K562 (cell line): ENCODE results near the gene NUTM1. TPM values are rescaled to one million over a fixed set of nuclear protein-coding genes. Genes with fewer than 3 reads are reported as not detected.

Experiments
- LEF1 ChIP-seq: fragments of 450-650 bp; IDR thresholded peaks from 2 replicates; pipeline ENCODE4 v1.6.1; 2016; ENCODE audit warnings: mild to moderate bottlenecking
- MAFG ChIP-seq: fragments of 450-650 bp; conservative IDR thresholded peaks from 2 replicates; pipeline ENCODE4 v1.6.1; 2016; ENCODE audit warnings: missing genetic modification characterization, missing compliant biosample characterization
- OTX1 ChIP-seq: fragments of 450-650 bp; formaldehyde crosslinking; IDR thresholded peaks from 2 replicates; pipeline ENCODE4 v1.4.0; 2022; ENCODE audit warnings: mild to moderate bottlenecking
- TRIM28 ChIP-seq: fragments of 450-650 bp; IDR thresholded peaks from 2 replicates; pipeline ENCODE4 v1.6.1; 2017
- ZC3H4 ChIP-seq: sonication (generic); formaldehyde crosslinking; IDR thresholded peaks from 2 replicates; pipeline ENCODE4 v1.9.0; 2021; ENCODE audit warnings: missing genetic modification reagents, borderline replicate concordance
- ZNF518B ChIP-seq: fragments of 250-450 bp; sonication (Bioruptor Pico); IDR thresholded peaks from 2 replicates; pipeline ENCODE4 v1.5.0; 2021; ENCODE audit warnings: mild to moderate bottlenecking, moderate library complexity
- ZNF583 ChIP-seq: fragments of 250-450 bp; sonication (Bioruptor Pico); IDR thresholded peaks from 2 replicates; pipeline ENCODE4 v1.4.0; 2020
- ZNF584 ChIP-seq: fragments of 200-800 bp; sonication (Bioruptor generic); IDR thresholded peaks from 2 replicates; pipeline ENCODE4 v1.6.1; 2016; ENCODE audit warnings: low read depth, mild to moderate bottlenecking, missing genetic modification characterization, missing compliant biosample characterization
- polyA plus RNA-seq, 8 experiments: library from polyadenylated mRNA; depleted of rRNA in 4 of 8; stranded (reverse) in 5 of 8; unstranded in 3 of 8; fragments of >200 nt; fragmentation: Nextera tagmentation in 2 of 8; fragmentation: Illumina TruSeq in 1 of 8; extraction: Ambion mirVana in 2 of 8; extraction: Trizol in 1 of 8; gene quantifications; 2 replicates each; pipeline versions ENCODE4 v1.2.1 to v1.2.3, GENCODE V29; 2011 to 2014; ENCODE audit warnings: inconsistent platforms in 1 of 8, missing spikeins in 1 of 8
- total RNA-seq, 7 experiments: library from RNA; depleted of rRNA in 6 of 7; stranded (reverse); fragments of >200 nt in 6 of 7; fragmentation: Illumina TruSeq in 2 of 7; extraction: Trizol in 2 of 7; gene quantifications; 2 replicates each; pipeline versions ENCODE4 v1.2.1 to v1.2.3, GENCODE V29; 2011 to 2021; ENCODE audit warnings: low replicate concordance in 1 of 7
- TF ChIP-seq, protein P1 (sequence below): fragments of 200-600 bp; sonication (generic); IDR thresholded peaks from one replicate; pipeline ENCODE4 v1.6.1; 2012; ENCODE audit warnings: mild to moderate bottlenecking, low read depth, low read length, inconsistent platforms
- TF ChIP-seq, protein P2 (sequence below): fragments of 250-450 bp; sonication (Bioruptor Pico); IDR thresholded peaks from 2 replicates; pipeline ENCODE4 v1.8.0; 2022; ENCODE audit warnings: moderate library complexity, mild to moderate bottlenecking, inconsistent platforms
- TF ChIP-seq, protein P3 (sequence below): sonication (generic); formaldehyde crosslinking; IDR thresholded peaks from 2 replicates; pipeline ENCODE4 v1.8.1; 2023; ENCODE audit warnings: mild to moderate bottlenecking, missing genetic modification reagents

The NUTM1 gene
- total and polyA plus RNA-seq, 9 of the 15 experiments (the other 6 are each of a cell fraction or from before 2014, with no cell fraction given), result 0.01 to 0.05 (median 0.04) TPM; not detected in 4

DNA sequence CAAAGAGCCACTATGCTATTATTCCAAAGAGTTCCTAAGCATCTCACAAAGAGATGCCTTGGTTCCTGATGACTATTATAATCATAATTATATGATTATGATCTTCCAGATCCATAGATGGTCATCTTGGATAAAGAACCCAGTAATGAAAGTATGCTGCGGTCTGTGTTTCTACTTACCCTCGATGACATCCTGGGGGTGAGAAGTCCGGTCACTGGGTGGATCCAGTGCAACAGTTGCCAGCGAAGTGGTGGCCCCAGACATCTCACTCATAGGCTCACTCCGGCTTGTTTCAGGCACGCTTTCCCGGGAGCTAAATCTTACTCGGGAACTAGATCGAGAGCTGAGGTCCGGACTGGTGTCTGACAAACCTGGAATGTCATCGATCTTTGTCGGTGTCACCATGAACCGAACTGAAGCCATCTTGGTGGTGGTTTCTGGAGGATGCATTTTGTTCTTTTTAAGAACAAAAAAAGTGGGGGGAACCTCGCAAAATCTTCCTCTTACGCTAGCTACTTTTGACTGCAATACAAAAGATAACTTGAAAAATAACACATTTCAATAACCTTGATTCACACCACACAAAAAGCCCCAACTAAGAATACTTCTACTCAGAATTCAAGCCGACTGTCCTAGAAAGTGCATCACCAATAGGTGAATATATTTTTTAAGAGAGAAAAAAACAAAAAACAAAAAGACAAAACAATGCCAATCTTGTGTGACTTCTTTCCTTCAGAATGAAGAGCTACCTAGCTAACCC, 6.7 kb upstream of the NUTM1 start (continued):
- TF ChIP-seq, protein P1, sequence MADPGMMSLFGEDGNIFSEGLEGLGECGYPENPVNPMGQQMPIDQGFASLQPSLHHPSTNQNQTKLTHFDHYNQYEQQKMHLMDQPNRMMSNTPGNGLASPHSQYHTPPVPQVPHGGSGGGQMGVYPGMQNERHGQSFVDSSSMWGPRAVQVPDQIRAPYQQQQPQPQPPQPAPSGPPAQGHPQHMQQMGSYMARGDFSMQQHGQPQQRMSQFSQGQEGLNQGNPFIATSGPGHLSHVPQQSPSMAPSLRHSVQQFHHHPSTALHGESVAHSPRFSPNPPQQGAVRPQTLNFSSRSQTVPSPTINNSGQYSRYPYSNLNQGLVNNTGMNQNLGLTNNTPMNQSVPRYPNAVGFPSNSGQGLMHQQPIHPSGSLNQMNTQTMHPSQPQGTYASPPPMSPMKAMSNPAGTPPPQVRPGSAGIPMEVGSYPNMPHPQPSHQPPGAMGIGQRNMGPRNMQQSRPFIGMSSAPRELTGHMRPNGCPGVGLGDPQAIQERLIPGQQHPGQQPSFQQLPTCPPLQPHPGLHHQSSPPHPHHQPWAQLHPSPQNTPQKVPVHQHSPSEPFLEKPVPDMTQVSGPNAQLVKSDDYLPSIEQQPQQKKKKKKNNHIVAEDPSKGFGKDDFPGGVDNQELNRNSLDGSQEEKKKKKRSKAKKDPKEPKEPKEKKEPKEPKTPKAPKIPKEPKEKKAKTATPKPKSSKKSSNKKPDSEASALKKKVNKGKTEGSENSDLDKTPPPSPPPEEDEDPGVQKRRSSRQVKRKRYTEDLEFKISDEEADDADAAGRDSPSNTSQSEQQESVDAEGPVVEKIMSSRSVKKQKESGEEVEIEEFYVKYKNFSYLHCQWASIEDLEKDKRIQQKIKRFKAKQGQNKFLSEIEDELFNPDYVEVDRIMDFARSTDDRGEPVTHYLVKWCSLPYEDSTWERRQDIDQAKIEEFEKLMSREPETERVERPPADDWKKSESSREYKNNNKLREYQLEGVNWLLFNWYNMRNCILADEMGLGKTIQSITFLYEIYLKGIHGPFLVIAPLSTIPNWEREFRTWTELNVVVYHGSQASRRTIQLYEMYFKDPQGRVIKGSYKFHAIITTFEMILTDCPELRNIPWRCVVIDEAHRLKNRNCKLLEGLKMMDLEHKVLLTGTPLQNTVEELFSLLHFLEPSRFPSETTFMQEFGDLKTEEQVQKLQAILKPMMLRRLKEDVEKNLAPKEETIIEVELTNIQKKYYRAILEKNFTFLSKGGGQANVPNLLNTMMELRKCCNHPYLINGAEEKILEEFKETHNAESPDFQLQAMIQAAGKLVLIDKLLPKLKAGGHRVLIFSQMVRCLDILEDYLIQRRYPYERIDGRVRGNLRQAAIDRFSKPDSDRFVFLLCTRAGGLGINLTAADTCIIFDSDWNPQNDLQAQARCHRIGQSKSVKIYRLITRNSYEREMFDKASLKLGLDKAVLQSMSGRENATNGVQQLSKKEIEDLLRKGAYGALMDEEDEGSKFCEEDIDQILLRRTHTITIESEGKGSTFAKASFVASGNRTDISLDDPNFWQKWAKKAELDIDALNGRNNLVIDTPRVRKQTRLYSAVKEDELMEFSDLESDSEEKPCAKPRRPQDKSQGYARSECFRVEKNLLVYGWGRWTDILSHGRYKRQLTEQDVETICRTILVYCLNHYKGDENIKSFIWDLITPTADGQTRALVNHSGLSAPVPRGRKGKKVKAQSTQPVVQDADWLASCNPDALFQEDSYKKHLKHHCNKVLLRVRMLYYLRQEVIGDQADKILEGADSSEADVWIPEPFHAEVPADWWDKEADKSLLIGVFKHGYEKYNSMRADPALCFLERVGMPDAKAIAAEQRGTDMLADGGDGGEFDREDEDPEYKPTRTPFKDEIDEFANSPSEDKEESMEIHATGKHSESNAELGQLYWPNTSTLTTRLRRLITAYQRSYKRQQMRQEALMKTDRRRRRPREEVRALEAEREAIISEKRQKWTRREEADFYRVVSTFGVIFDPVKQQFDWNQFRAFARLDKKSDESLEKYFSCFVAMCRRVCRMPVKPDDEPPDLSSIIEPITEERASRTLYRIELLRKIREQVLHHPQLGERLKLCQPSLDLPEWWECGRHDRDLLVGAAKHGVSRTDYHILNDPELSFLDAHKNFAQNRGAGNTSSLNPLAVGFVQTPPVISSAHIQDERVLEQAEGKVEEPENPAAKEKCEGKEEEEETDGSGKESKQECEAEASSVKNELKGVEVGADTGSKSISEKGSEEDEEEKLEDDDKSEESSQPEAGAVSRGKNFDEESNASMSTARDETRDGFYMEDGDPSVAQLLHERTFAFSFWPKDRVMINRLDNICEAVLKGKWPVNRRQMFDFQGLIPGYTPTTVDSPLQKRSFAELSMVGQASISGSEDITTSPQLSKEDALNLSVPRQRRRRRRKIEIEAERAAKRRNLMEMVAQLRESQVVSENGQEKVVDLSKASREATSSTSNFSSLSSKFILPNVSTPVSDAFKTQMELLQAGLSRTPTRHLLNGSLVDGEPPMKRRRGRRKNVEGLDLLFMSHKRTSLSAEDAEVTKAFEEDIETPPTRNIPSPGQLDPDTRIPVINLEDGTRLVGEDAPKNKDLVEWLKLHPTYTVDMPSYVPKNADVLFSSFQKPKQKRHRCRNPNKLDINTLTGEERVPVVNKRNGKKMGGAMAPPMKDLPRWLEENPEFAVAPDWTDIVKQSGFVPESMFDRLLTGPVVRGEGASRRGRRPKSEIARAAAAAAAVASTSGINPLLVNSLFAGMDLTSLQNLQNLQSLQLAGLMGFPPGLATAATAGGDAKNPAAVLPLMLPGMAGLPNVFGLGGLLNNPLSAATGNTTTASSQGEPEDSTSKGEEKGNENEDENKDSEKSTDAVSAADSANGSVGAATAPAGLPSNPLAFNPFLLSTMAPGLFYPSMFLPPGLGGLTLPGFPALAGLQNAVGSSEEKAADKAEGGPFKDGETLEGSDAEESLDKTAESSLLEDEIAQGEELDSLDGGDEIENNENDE, result no peak
- no peak for TF ChIP-seq LEF1
- TF ChIP-seq OTX1 (CRISPR knock-in tag), result no peak
- TF ChIP-seq, protein P2, sequence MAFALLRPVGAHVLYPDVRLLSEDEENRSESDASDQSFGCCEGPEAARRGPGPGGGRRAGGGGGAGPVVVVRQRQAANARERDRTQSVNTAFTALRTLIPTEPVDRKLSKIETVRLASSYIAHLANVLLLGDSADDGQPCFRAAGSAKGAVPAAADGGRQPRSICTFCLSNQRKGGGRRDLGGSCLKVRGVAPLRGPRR (CRISPR knock-in tag), result no peak
- peak; percentile 74; the same call in 1 of the 2 replicates for TF ChIP-seq ZNF583 (CRISPR knock-in tag)
- no peak for TF ChIP-seq ZNF518B (CRISPR knock-in tag)
- peak; percentile 62; the same call in 1 of the 2 replicates for TF ChIP-seq ZNF584
- TF ChIP-seq TRIM28, result no peak
- no peak for TF ChIP-seq ZC3H4 (CRISPR knock-in tag)
- no peak for TF ChIP-seq MAFG (tag)
- TF ChIP-seq, protein P3, sequence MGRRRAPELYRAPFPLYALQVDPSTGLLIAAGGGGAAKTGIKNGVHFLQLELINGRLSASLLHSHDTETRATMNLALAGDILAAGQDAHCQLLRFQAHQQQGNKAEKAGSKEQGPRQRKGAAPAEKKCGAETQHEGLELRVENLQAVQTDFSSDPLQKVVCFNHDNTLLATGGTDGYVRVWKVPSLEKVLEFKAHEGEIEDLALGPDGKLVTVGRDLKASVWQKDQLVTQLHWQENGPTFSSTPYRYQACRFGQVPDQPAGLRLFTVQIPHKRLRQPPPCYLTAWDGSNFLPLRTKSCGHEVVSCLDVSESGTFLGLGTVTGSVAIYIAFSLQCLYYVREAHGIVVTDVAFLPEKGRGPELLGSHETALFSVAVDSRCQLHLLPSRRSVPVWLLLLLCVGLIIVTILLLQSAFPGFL (CRISPR knock-in tag), result no peak
